ENCODE results near the gene F11. TPM values are rescaled to one million over a fixed set of nuclear protein-coding genes. Genes with fewer than 3 reads are reported as not detected.
"Not testable (repeated sequence)": the region's sequence is repeated elsewhere in the genome, so short reads cannot be mapped to it uniquely, and the experiment has no call there.

F11 gene
- total RNA-seq, 4 donors from 2014 or later = 2.0 TPM; not detected in 3

GRCh38 chr4:186255122-186255521 is 10.9 kb upstream of the F11 start:
- Histone ChIP-seq H3K27ac (no peak overlapping the region), H3K9me3 (no peaks in the 10 kb centered on the region), H3K4me1 (no peaks in the 10 kb centered on the region), H3K4me3 (no peak overlapping the region), H3K27me3 (no peaks in the 10 kb centered on the region), H3K36me3 (peaks cover 0 to 33% (median 0%) of the 10 kb centered on the region in 3 donors)
- TF ChIP-seq POLR2A (IDR thresholded peaks at IDR 0.05) (no peak), EP300 (IDR thresholded peaks at IDR 0.05) (no peak), CTCF (IDR thresholded peaks at IDR 0.05) (no peak)
- WGBS, 2 donors = 95 to 97% methylated on average over 3 of the region's 3 CpGs
- DNase-seq (ENCODE audit: low spot score in 2 of 2) = no peak

GRCh38 chr4:186258216-186258811 is 7.7 kb upstream of the F11 start:
- Histone ChIP-seq H3K27ac (no peak overlapping the region), H3K9me3 (no peaks in the 10 kb centered on the region), H3K4me1 (no peaks in the 10 kb centered on the region), H3K36me3 (peaks cover 0 to 25% (median 0%) of the 10 kb centered on the region in 3 donors), H3K4me3 (no peak overlapping the region), H3K27me3 (no peaks in the 10 kb centered on the region)
- TF ChIP-seq CTCF (IDR thresholded peaks at IDR 0.05) (no peak), EP300 (IDR thresholded peaks at IDR 0.05) (no peak), POLR2A (IDR thresholded peaks at IDR 0.05) (no peak)
- DNase-seq (ENCODE audit: low spot score in 2 of 2) = no peak
- WGBS, 2 donors = 90 to 91% methylated on average over 12 of the region's 12 CpGs

GRCh38 chr4:186260117-186260503 is 5.9 kb upstream of the F11 start:
- Histone ChIP-seq H3K4me3 (no peak overlapping the region), H3K27me3 (no peaks in the 10 kb centered on the region), H3K27ac (no peak overlapping the region), H3K4me1 (no peaks in the 10 kb centered on the region), H3K9me3 (no peaks in the 10 kb centered on the region), H3K36me3 (peaks cover 0 to 18% (median 0%) of the 10 kb centered on the region in 3 donors)
- TF ChIP-seq POLR2A (IDR thresholded peaks at IDR 0.05) = no peak
- 60 to 66% methylated on average over 6 of the region's 6 CpGs for WGBS, 2 donors
- no peak for DNase-seq (ENCODE audit: low spot score in 2 of 2)

- WGBS, 2 donors = 46 to 52% methylated on average over 10 to 12 of the region's 12 CpGs
- H3K4me1 ChIP-seq = no peaks in the 10 kb centered on the region
- no peaks in the 10 kb centered on the region for H3K27me3 ChIP-seq
- no peak overlapping the region for H3K4me3 ChIP-seq
- TF ChIP-seq EP300 (IDR thresholded peaks at IDR 0.05) (no peak), POLR2A (IDR thresholded peaks at IDR 0.05) (no peak), CTCF (IDR thresholded peaks at IDR 0.05) (no peak)
- H3K36me3 ChIP-seq = peaks cover 0 to 16% (median 0%) of the 10 kb centered on the region in 3 donors
- no peak overlapping the region for H3K27ac ChIP-seq
- no peaks in the 10 kb centered on the region for H3K9me3 ChIP-seq
- no peak for DNase-seq (ENCODE audit: low spot score in 2 of 2)
These were observed 5.2 kb upstream of the F11 start for GRCh38 chr4:186260504-186261448.

GRCh38 chr4:186264660-186265059 is 1.3 kb upstream of the F11 start:
- Histone ChIP-seq H3K4me3 (no peak overlapping the region), H3K27ac (no peak overlapping the region), H3K36me3 (peaks cover 0 to 3% (median 0%) of the 10 kb centered on the region in 3 donors), H3K9me3 (no peaks in the 10 kb centered on the region), H3K27me3 (no peaks in the 10 kb centered on the region), H3K4me1 (no peaks in the 10 kb centered on the region)
- no peak for DNase-seq (ENCODE audit: low spot score in 2 of 2)
- TF ChIP-seq EP300 (IDR thresholded peaks at IDR 0.05) = no peak
- WGBS, 2 donors = 94 to 95% methylated on average over 7 of the region's 7 CpGs

- not testable (repeated sequence) for DNase-seq (ENCODE audit: low spot score in 2 of 2); H3K4me3 ChIP-seq; H3K27ac ChIP-seq; H3K36me3 ChIP-seq; H3K4me1 ChIP-seq; H3K27me3 ChIP-seq; H3K9me3 ChIP-seq
- WGBS, 2 donors = 90 to 95% methylated on average over 11 of the region's 11 CpGs
These were observed 739 bp upstream of the F11 start for GRCh38 chr4:186265250-186265649.

All from tibial nerve (tissue), 4 donors.